K562 (cell line): Measurements from ENCODE around the gene DMD.

ENCODE experiments used
- CHAMP1 ChIP-seq: fragments of 450-650 bp; IDR thresholded peaks from 2 replicates; pipeline ENCODE4 v1.6.1; 2016; ENCODE audit warnings: mild to moderate bottlenecking
- EZH2 ChIP-seq: IDR thresholded peaks from 2 replicates; pipeline ENCODE4 v1.6.1; 2012; ENCODE audit warnings: low read depth, mild to moderate bottlenecking, inconsistent platforms, low read length, borderline replicate concordance
- JUN ChIP-seq, 2 experiments: sonication (generic) in 1 of 2; formaldehyde crosslinking in 1 of 2; IDR thresholded peaks; 2 replicates each; pipeline versions ENCODE4 v1.6.1 to v1.8.0; 2012 to 2022; ENCODE audit warnings: borderline replicate concordance in 2 of 2, mild to moderate bottlenecking in 2 of 2, improper control_type of control experiment in 1 of 2, low read depth in 1 of 2, low read length in 1 of 2, missing genetic modification reagents in 1 of 2
- KAT7 ChIP-seq: sonication (generic); formaldehyde crosslinking; IDR thresholded peaks from 2 replicates; pipeline ENCODE4 v1.8.0; 2022; ENCODE audit warnings: missing genetic modification reagents, mild to moderate bottlenecking, borderline replicate concordance
- SIN3A ChIP-seq, 2 experiments: fragments of 150-350 bp in 1 of 2; IDR thresholded peaks; 2 replicates each; pipeline ENCODE4 v1.6.1; 2011 to 2016; ENCODE audit warnings: borderline replicate concordance in 2 of 2, low read depth in 2 of 2, low read length in 2 of 2, mild to moderate bottlenecking in 2 of 2, moderate library complexity in 2 of 2; ENCODE audit not compliant: control insufficient read depth in 1 of 2
- TF ChIP-seq, protein P1 (sequence below), 2 experiments: IDR thresholded peaks; 2 replicates each; pipeline ENCODE4 v1.6.1; 2012; ENCODE audit warnings: improper control_type of control experiment in 2 of 2, low read depth in 2 of 2, low read length in 2 of 2, borderline replicate concordance in 1 of 2

GRCh38 chrX:32472364-32472763 lies 739.0 kb downstream of the DMD start:
- TF ChIP-seq KAT7 (CRISPR knock-in tag) (no peak), SIN3A (IDR thresholded peaks at IDR 0.05; ENCODE audit: borderline replicate concordance in 2 of 2, control insufficient read depth in 1 of 2, low read depth in 2 of 2, low read length in 2 of 2) (no peak), JUN (IDR thresholded peaks at IDR 0.05; ENCODE audit: borderline replicate concordance, low read depth, low read length) (no peak), JUN (CRISPR knock-in tag; IDR thresholded peaks at IDR 0.05; ENCODE audit: borderline replicate concordance) (no peak), EZH2 (no peak), CHAMP1 (no peak)
- TF ChIP-seq, protein P1, sequence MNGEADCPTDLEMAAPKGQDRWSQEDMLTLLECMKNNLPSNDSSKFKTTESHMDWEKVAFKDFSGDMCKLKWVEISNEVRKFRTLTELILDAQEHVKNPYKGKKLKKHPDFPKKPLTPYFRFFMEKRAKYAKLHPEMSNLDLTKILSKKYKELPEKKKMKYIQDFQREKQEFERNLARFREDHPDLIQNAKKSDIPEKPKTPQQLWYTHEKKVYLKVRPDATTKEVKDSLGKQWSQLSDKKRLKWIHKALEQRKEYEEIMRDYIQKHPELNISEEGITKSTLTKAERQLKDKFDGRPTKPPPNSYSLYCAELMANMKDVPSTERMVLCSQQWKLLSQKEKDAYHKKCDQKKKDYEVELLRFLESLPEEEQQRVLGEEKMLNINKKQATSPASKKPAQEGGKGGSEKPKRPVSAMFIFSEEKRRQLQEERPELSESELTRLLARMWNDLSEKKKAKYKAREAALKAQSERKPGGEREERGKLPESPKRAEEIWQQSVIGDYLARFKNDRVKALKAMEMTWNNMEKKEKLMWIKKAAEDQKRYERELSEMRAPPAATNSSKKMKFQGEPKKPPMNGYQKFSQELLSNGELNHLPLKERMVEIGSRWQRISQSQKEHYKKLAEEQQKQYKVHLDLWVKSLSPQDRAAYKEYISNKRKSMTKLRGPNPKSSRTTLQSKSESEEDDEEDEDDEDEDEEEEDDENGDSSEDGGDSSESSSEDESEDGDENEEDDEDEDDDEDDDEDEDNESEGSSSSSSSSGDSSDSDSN (IDR thresholded peaks at IDR 0.05; ENCODE audit: borderline replicate concordance in 1 of 2, low read depth in 2 of 2, low read length in 2 of 2) = no peak
